MM.1S (cell line): ENCODE measurements around the gene MYL6B.

Experiments used
- DNase-seq: peaks from one replicate; pipeline ENCODE4 v3.0.0-alpha.2; 2015
- H2AFZ ChIP-seq: fragments of 300-600 bp; sonication (generic); 2 replicates; pipeline ENCODE4 v1.6.0; 2016; ENCODE audit warnings: antibody characterized with exemption, low read length
- H3F3A ChIP-seq: fragments of 300-600 bp; sonication (generic); 2 replicates; pipeline ENCODE4 v1.6.1; 2016; ENCODE audit warnings: mild to moderate bottlenecking, antibody characterized with exemption, low read length, moderate library complexity, mixed read lengths; ENCODE audit not compliant: insufficient read depth
- H3K27ac ChIP-seq: fragments of 300-600 bp; sonication (generic); 2 replicates; pipeline ENCODE4 v1.5.1; 2016; ENCODE audit warnings: mild to moderate bottlenecking, low read length
- H3K27me3 ChIP-seq: fragments of 300-600 bp; sonication (generic); replicated peaks from 2 replicates; pipeline ENCODE4 v1.6.0; 2016; ENCODE audit warnings: low read length; ENCODE audit not compliant: insufficient read depth
- H3K36me3 ChIP-seq: fragments of 300-600 bp; sonication (generic); replicated peaks from 2 replicates; pipeline ENCODE4 v1.6.1; 2016; ENCODE audit warnings: mild to moderate bottlenecking, low read length, mixed read lengths; ENCODE audit not compliant: insufficient read depth
- H3K4me1 ChIP-seq: fragments of 300-600 bp; sonication (generic); 2 replicates; pipeline ENCODE4 v1.6.1; 2016; ENCODE audit warnings: low read length, mixed read lengths
- H3K4me2 ChIP-seq: fragments of 300-600 bp; sonication (generic); 2 replicates; pipeline ENCODE4 v1.6.0; 2016; ENCODE audit warnings: low read depth, low read length
- H3K4me3 ChIP-seq: fragments of 300-600 bp; sonication (generic); 2 replicates; pipeline ENCODE4 v1.5.1; 2016; ENCODE audit warnings: low read length, mixed read lengths
- H3K79me2 ChIP-seq: fragments of 300-600 bp; sonication (generic); 2 replicates; pipeline ENCODE4 v1.6.1; 2016; ENCODE audit warnings: mixed run types, low read length, mixed read lengths
- H3K9ac ChIP-seq: fragments of 300-600 bp; sonication (generic); 2 replicates; pipeline ENCODE4 v1.6.1; 2016; ENCODE audit warnings: low read length, mixed read lengths
- H3K9me2 ChIP-seq: fragments of 300-600 bp; sonication (generic); replicated peaks from 2 replicates; pipeline ENCODE4 v1.6.1; 2016; ENCODE audit warnings: mild to moderate bottlenecking, low read length, mixed read lengths; ENCODE audit not compliant: insufficient read depth
- H3K9me3 ChIP-seq: fragments of 300-600 bp; sonication (generic); replicated peaks from 2 replicates; pipeline ENCODE4 v1.6.1; 2016; ENCODE audit warnings: mild to moderate bottlenecking, low read length, mixed read lengths; ENCODE audit not compliant: insufficient read depth
- H4K20me1 ChIP-seq: fragments of 300-600 bp; sonication (generic); 2 replicates; pipeline ENCODE4 v1.6.1; 2016; ENCODE audit warnings: mild to moderate bottlenecking, low read length, moderate library complexity, mixed read lengths; ENCODE audit not compliant: insufficient read depth
- CTCF ChIP-seq: fragments of 300-600 bp; sonication (generic); IDR thresholded peaks from 2 replicates; pipeline ENCODE4 v1.5.1; 2016; ENCODE audit warnings: antibody characterized with exemption, low read length, mixed read lengths
- EZH2 ChIP-seq: fragments of 300-600 bp; sonication (generic); optimal IDR thresholded peaks from 2 replicates; pipeline ENCODE3; 2017; ENCODE audit warnings: low read depth, mild to moderate bottlenecking, antibody characterized with exemption, low read length, mixed read lengths
- EZH2phosphoT487 ChIP-seq: fragments of 300-600 bp; sonication (generic); IDR thresholded peaks from 2 replicates; pipeline ENCODE4 v1.6.1; 2018; ENCODE audit warnings: antibody characterized with exemption, low read length

Gene MYL6B

GRCh38 chr12:56124133-56124532, 28.3 kb upstream of the MYL6B start:
- Histone ChIP-seq H3K27ac (no peak overlapping the region), H3K27me3 (no peaks in the 10 kb centered on the region), H3K9me3 (no peaks in the 10 kb centered on the region), H3F3A (peaks cover 22% of the 10 kb centered on the region), H3K4me3 (no peak overlapping the region), H4K20me1 (no peaks in the 10 kb centered on the region), H3K4me2 (no peak overlapping the region), H3K9me2 (no peaks in the 10 kb centered on the region), H3K4me1 (peaks cover 22% of the 10 kb centered on the region), H2AFZ (no peak overlapping the region), H3K9ac (no peak overlapping the region), H3K36me3 (no peaks in the 10 kb centered on the region), H3K79me2 (peaks cover 30% of the 10 kb centered on the region)
- TF ChIP-seq EZH2 (no peak), EZH2phosphoT487 (no peak), CTCF (no peak)
- no peak for DNase-seq

GRCh38 chr12:56126732-56127239, 25.6 kb upstream of the MYL6B start:
- Histone ChIP-seq H3K4me3 (peak overlapping the region; percentile 54), H4K20me1 (no peaks in the 10 kb centered on the region), H3K9ac (peak overlapping the region; percentile 56; the same call in 1 of the 2 replicates), H3K9me2 (no peaks in the 10 kb centered on the region), H3K27me3 (no peaks in the 10 kb centered on the region), H3K4me2 (peak overlapping the region; percentile 97), H3K4me1 (peaks cover 13% of the 10 kb centered on the region), H3K27ac (peak overlapping the region; percentile 90), H3K79me2 (peaks cover 32% of the 10 kb centered on the region), H3F3A (peaks cover 23% of the 10 kb centered on the region), H2AFZ (0 out of 2 replicates have a peak overlapping the region, but pooled peaks have one; percentile 13), H3K9me3 (no peaks in the 10 kb centered on the region), H3K36me3 (0 out of 2 replicates have a peak, but pooled peaks cover 8% of the 10 kb centered on the region)
- no peak for TF ChIP-seq EZH2
- no peak for TF ChIP-seq EZH2phosphoT487
- TF ChIP-seq CTCF = no peak
- DNase-seq = no peak

GRCh38 chr12:56127485-56127887, 24.9 kb upstream of the MYL6B start:
- H3K4me2 ChIP-seq = peak overlapping the region; percentile 97
- no peaks in the 10 kb centered on the region for H3K9me3 ChIP-seq
- peaks cover 13% of the 10 kb centered on the region for H3K4me1 ChIP-seq
- H3K4me3 ChIP-seq = peak overlapping the region; percentile 54
- peak overlapping the region; percentile 13; the same call in 1 of the 2 replicates for H2AFZ ChIP-seq
- no peaks in the 10 kb centered on the region for H4K20me1 ChIP-seq
- H3K9ac ChIP-seq = peak overlapping the region; percentile 56
- DNase-seq = no peak
- peak overlapping the region; percentile 90; the same call in 1 of the 2 replicates for H3K27ac ChIP-seq
- no peaks in the 10 kb centered on the region for H3K27me3 ChIP-seq
- H3K36me3 ChIP-seq = 0 out of 2 replicates have a peak, but pooled peaks cover 11% of the 10 kb centered on the region
- H3K79me2 ChIP-seq = peaks cover 32% of the 10 kb centered on the region
- TF ChIP-seq EZH2 (no peak), CTCF (no peak), EZH2phosphoT487 (no peak)
- no peaks in the 10 kb centered on the region for H3K9me2 ChIP-seq
- peaks cover 23% of the 10 kb centered on the region for H3F3A ChIP-seq
